GM10847 (cell line): ENCODE measurements around the gene HSD17B12.

Experiments
- POLR2A ChIP-seq: IDR thresholded peaks from 2 replicates; pipeline ENCODE4 v1.6.1; 2011; ENCODE audit not compliant: insufficient read length; ENCODE audit errors: extremely low read depth

Gene HSD17B12

DNA sequence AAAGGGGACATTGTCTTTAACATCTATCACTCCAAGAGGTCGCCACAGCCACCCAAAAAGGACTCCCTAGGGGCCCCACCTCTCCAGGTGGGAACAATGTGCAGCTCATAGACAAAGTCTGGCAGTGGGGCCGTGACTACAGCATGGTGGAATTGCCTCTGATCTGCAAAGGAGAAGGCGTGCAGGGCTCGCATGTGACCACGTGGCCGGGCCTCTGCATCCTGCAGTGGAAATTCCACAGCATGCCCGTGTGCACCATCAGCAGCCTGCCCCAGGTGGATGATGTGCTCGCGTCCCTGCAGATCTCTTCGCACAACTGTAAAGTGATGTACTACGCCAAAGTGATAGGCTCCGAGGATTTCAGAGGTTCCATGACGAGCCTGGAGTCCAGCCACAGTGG, 218.6 kb downstream of the HSD17B12 start:
- TF ChIP-seq POLR2A = no peak

DNA sequence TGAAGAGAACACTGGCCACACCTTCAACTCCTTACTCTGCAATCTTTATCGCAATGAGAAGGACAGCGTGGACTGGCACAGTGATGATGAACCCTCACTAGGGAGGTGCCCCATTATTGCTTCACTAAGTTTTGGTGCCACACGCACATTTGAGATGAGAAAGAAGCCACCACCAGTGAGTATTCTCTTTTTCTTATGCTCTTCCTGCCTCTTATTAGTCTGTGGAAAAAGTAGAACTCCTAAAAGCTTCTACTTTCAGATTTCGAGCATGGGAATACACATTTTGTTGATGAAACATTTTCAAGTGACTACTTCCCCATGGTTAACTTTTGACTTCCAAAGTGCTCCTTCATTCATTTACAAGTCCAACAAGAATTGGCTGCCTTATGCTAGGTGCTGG, 221.0 kb downstream of the HSD17B12 start:
- TF ChIP-seq POLR2A = no peak

DNA sequence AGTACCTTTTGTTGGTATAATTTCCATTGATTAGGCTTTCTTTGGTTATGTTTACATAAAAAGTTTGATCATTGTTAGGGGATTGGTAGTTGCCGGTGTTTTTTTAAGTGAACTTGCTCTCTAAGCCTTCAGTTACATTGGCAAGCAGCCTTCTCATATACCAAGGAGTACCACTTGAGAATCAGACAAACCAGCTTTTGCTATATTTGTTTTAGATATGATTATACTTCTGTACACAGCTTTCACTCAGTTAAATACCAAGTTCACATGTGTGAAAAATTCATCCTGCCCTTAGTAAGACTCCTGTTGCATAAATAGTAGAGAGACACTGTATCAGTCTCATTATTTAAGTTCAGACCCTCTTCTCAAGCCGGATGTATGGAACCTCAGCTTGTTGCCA, 222.5 kb downstream of the HSD17B12 start:
- no peak for TF ChIP-seq POLR2A

DNA sequence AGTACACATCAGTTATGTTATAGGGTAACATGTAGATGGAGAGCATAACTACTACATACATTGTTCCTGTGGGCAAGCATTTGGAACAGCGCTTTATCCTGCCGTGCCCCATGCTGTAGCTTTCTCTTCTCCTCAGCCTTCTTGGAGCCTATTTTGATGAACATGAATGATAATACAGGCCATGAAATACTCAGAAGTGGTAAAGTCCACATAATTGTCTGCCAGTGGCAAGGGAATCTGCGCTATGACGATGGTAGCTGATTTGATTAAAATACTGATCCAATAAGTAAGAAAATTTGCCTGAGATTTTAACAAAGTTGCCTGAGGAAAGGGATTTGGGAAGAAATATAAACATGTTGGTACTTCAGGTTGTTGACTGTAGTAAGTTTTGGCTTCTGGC, 223.4 kb downstream of the HSD17B12 start:
- no peak for TF ChIP-seq POLR2A

DNA sequence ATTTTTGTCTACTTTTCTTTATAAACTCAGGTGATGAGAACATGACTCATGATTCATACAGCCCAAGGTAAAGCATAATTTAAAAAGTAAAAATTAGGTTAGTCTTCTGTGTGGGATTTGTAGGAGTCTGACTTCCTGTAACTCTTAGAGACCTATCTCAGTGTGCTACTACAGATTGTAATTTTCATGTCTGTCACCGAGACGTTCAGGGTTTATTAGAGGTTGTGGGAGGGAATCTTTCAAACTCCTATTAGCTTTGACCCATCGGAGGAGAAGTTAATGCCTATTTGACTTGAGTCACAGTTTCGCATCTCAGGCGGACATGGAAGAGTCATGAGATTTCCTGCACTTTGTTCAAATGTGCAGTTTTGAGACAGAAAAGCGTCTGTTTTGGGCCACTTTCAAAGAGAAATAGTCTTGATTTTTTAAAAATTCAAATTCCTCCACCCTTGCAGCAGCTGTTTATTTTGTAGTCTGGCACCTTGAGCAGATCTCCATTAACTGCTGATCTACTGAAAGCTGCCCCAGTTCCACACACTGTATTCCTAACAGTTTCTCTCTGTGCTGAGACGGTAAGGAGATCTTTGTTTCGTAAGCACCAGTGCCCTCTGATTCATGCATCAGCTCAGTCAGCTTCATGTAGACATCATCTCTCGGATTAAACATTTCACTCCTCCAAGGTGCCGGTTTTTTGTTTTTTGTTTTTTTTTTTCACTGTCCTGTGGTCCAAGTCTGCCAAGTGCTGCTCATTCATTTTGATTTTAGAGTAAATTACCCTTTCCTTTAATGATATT, 224.4 kb downstream of the HSD17B12 start:
- no peak for TF ChIP-seq POLR2A

DNA sequence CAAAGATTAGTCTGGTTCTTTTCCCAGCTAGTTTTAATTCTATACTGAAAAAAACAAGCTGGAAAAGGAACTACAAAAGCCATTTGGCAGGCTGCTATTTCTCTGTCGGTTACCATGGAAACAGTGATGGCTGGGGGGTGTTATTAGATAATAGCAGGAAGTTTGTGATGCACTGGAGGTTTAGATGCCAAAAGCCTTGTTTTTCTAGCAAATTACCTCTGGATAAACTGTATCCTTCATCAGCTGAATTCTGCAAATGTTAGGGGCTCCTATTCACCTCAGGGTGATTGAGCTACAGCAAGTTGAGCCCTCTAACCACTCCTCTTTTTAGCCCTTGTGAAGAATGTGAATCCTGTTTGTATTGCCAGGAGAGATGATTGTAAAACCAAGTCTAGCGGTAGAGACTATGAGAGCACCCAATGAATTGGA, 225.3 kb downstream of the HSD17B12 start:
- no peak for TF ChIP-seq POLR2A
